ENCODE data around the gene SCUBE2.

The SCUBE2 gene
- 0 reads per million in 4 experiments for total RNA-seq

GRCh38 chr11:9091044-9091922 lies at the start of gene SCUBE2:
TSS of gene SCUBE2 (minus strand) at chr11:9091599. CDS start at chr11:9091528, 71 bp downstream.
- no peak for DNase-seq

DNA sequence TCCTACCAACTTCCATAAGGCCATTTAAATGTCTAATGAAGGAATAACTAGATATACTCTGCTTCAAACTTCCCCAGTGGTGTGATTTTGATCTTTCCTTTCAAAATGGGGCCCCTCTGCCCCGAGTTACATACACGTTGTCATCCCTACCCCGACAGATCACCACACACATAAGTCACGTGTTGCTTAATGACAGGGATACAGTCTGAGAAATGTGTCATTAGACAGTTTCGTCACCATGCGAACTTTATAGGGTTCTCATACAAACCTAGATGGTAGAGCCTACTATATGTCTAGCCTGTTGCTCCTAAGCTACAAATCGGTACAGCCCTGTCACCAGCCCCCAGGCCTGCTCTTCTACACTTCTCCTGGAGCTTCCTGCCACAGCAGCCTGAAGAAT lies 49.8 kb upstream of the SCUBE2 start:
- no peak for DNase-seq

- DNase-seq = no peak
These were observed 48.4 kb upstream of the SCUBE2 start for GRCh38 chr11:9139628-9140357.

DNA sequence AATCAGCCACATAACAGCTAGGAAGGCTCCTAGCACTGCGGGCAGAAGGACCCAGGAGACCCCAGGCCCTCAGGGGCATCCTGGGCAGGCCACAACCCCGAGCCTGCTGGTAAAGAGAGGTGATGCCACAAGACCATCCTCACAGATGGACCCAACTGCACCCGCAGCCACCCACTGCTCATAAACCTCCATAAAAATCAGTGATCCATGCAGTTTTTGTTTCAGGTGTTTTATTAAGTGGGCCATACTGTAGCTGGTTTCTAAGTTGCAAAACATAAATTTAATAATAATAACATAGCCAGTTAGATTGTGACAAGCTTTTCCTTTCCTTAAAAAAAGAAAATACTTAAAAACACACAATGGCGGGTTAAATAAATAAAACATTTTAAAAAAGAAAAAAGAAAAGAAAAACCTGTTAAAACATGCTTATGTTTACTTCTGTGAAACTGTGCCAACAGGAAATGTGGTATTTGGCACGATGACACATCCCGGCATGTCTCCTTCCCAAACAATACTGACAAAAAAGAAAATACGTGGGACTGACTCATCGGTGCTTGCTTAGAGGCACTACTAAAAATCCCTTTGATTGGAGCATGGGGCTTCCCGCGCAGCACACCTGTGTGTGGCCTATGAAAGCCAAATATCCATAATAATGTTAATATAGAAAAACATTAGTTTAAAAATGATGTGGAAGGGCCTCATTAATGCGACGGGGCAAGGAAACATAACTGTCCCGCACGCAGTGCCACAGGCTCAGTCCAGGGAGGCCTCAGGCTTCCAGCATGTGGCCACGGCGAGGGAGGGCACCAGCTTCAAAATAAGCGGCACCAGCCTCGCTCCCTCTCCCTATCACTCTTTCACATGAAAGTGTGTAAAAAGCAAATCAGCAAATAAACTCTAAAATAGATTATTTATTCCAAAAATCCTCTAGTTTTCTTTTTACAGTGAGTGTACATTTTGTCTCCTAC lies 47.5 kb upstream of the SCUBE2 start:
- no peak for DNase-seq

DNA sequence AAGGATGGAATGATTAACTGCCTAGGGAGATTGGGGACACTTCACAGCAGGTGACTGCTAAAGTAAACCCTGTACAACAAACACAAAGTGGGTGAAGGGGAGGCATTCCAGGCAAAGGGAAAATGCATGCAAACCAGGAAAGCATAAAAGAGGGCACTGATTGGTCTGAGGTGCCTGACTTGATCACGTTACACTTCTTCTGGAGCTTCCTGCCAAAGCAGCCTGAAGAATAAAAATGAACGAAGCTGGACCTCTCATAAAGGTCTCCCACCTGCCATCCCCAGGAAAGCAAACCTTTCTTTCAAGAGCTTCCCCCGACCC lies 46.7 kb upstream of the SCUBE2 start:
- DNase-seq = no peak

DNA sequence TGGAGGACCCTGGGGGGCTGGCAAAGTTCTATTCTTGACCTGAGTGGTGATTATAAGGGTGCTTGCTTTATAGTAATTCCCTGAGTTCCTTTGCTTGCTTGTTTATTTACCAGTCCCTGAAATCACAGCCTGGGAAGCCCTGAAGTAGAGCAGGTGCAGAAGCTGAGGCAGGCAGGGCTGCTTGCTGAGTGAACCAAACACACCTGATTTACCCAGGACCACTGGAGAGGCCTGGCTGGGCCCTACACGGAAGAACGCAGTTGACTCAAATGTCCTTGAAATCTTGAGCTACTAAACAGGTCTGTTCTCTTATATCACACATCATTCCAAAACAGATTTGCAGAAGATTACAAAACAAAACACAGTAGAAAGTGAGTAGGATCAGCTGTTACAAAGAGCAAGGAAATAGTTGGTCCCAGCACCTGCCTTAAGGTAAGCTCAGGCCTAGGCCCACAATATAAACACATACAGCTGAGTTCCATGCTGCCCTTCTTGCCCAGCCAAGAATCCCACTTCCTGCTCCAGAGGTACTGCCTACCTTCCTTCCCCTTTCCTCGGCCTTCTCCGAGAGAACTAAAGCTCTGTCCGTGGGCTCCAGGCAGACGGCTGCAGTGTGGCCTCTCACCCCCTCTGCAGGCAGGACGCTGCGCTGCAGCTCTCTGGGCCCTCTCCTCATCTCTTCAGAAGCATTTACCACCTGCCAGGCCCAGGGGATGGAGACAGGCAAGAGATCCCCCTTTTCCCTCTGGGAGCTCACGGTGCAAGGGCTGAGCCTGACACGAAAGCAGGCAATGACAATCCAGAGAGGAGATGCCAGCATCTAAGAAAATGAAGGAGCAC lies 46.1 kb upstream of the SCUBE2 start:
- peak; percentile 25 for DNase-seq

GRCh38 chr11:9136741-9137140 lies 45.3 kb upstream of the SCUBE2 start:
- DNase-seq = no peak

- no peak for DNase-seq
These were observed 42.6 kb upstream of the SCUBE2 start for GRCh38 chr11:9133956-9134355.

DNA sequence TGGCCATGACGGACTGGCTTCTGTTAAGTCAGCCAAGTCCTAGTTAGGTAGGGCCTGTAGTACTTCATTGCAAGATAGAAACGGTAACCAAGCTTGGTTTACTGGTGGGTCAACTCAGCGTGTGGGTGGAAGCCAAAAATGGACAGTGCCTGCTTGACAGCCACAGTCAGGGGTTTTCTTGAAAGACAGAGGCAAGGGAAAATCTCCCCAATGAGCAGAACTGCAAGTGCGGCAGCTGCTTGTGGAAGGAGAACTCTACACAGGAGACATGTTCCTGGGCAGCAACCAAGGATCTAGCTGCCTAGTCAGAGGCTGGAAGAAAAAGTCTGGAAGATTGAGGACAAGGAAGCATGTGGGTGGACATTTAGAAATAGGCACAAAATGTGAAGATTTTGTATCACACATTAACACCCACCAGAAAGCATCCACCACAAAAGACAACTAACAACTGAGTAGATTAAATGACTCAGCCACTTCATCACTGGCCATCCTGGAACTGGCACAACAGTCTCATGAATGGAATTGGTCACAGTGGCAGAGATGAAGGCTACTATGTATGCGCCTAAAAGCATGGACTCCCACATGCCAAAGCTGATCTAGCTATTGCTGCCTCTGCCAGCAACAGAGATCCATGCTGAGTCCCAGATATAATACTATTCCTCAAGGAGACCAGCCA lies 40.9 kb upstream of the SCUBE2 start:
- DNase-seq = no peak

GRCh38 chr11:9130297-9130696 lies 38.9 kb upstream of the SCUBE2 start:
- no peak for DNase-seq

- no peak for DNase-seq
These were observed 35.2 kb upstream of the SCUBE2 start for GRCh38 chr11:9126636-9127035.

- no peak for DNase-seq
These were observed 33.9 kb upstream of the SCUBE2 start for GRCh38 chr11:9125185-9125886.

GRCh38 chr11:9123595-9124304 lies 32.4 kb upstream of the SCUBE2 start:
- no peak for DNase-seq

DNA sequence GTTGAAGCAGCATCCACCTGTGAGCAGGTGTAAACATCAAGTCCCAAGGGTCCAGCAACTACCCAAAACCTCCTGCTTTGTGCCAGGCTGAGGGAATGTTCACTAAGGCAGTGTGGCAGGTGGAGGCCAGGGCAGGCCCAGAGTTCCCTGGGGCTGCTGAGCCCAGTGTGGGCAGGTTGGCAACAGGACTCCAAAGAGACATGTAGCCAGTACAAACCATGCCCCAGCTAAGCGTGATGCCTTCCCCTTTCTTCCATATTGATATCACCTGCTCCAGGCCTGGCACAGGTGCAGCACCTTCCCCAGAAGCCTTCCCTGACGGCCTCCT lies 30.0 kb upstream of the SCUBE2 start:
- DNase-seq = no peak

GRCh38 chr11:9120664-9121468 lies 29.5 kb upstream of the SCUBE2 start:
- no peak for DNase-seq

DNA sequence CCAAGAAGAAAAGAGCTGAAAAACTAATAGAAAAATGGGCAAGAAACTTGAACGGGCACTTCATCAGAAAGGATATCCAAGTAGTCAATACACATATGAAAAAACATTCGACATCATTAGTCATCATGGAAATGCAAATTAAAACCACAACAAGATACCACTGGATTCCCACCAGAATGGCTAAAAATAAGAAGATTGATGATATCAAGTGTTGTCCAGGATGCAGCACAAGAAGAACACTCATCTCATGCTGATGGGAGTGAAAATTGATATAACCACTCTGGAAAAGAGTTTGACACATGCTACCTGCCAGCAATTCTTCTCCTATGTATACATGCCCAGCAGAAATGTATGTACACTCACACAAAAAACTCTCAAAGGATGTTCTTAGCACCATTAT lies 26.9 kb upstream of the SCUBE2 start:
- DNase-seq = no peak

DNA sequence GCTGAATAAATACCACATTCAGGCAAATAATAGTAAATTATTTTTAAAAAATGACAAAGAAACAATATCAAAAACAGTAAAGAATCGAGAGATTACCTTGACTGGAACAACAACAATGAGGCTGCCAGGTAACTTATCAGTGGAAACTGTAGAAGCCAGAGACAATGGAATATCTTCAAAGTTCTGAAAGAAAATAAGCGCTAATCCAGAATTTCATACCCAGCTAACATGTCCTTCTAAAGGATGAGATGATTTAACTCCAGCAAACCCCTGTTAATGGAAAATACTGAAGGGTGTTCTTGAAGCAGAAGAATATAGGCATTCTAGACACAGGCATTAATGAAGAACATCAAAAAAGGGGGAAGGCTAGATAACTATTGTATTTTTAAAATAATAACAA lies 20.7 kb upstream of the SCUBE2 start:
- DNase-seq = no peak

DNA sequence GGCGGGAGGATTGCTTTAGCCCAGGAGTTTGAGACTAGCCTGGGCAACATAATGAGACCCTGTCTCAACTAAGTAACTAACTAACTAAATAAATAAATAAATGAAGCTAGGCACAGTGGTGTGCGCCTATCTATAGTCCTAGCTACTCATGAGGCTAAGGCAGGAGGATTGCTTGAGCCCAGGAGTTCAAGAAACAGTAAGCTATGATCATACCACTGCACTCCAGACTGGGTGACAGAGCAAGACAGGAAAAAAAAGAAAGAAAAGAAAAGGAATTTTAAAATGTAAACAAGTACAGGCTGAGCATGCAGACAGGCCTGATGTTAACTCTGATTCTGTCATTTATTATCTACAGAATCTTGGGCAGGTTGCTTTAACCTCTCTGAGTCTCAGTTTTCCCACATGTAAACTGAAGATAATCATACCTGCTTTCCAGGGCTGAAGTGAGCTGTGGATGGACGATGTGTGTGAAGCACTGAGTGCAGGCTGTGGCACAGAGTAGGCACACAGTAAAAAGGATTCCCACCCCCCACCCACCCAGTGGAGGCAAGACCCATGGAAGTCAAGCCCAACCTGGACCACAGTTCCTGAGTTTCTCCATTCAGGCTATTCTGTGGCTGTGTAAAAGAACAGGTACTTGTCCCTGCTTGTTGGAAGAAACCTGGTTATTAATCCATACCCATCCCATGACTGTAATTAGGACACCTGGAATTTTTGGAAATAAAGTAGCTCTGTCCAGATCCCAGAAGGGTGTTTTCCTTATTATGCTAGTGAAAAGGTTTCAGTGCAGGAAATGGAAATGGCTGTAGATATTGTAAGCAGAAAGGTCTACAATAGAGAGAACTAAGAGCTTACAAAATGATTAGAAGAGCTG lies 18.7 kb upstream of the SCUBE2 start:
- no peak for DNase-seq

All from effector CD8-positive, alpha-beta T cell (primary cell).